OCI-LY1 (cell line): ENCODE measurements around the gene CBX8.
A peak's percentile ranks its signal among the peaks of the same experiment; 100 is the strongest.

ENCODE experiments used
- H2AFZ ChIP-seq: fragments of 200-600 bp; sonication (generic), shearing (Covaris generic); 2 replicates; pipeline ENCODE4 v1.6.0; 2014; ENCODE audit warnings: antibody characterized with exemption, mild to moderate bottlenecking, low read length
- H3F3A ChIP-seq: fragments of 200-600 bp; sonication (generic), shearing (Covaris generic); 2 replicates; pipeline ENCODE4 v1.6.0; 2014; ENCODE audit warnings: mild to moderate bottlenecking, antibody characterized with exemption, low read length, moderate library complexity; ENCODE audit not compliant: insufficient read depth
- H3K27ac ChIP-seq: fragments of 200-600 bp; sonication (generic); 2 replicates; pipeline ENCODE4 v1.5.1; 2014; ENCODE audit warnings: low read length, mixed run types, mild to moderate bottlenecking, low read depth; ENCODE audit not compliant: poor library complexity, severe bottlenecking
- H3K27me3 ChIP-seq: fragments of 200-600 bp; sonication (generic); 2 replicates; pipeline ENCODE4 v1.6.0; 2014; ENCODE audit warnings: antibody characterized with exemption, mild to moderate bottlenecking, low read length, moderate library complexity; ENCODE audit not compliant: insufficient read depth
- H3K36me3 ChIP-seq: fragments of 200-600 bp; sonication (generic); 2 replicates; pipeline ENCODE4 v1.6.1; 2014; ENCODE audit warnings: mild to moderate bottlenecking, antibody characterized with exemption, low read length, moderate library complexity, mixed read lengths; ENCODE audit not compliant: insufficient read depth
- H3K4me1 ChIP-seq: fragments of 200-600 bp; sonication (generic); 2 replicates; pipeline ENCODE4 v1.5.1; 2014; ENCODE audit warnings: mild to moderate bottlenecking, low read length, moderate library complexity; ENCODE audit not compliant: insufficient read depth, severe bottlenecking
- H3K4me2 ChIP-seq: fragments of 200-600 bp; sonication (generic), shearing (Covaris generic); 2 replicates; pipeline ENCODE4 v1.6.1; 2014; ENCODE audit warnings: low read length
- H3K4me3 ChIP-seq: fragments of 200-600 bp; sonication (generic); 2 replicates; pipeline ENCODE4 v1.5.1; 2014; ENCODE audit warnings: low read length, low read depth, mild to moderate bottlenecking, mixed read lengths; ENCODE audit not compliant: poor library complexity, severe bottlenecking
- H3K79me2 ChIP-seq: fragments of 200-600 bp; shearing (Covaris generic); 2 replicates; pipeline ENCODE4 v1.6.1; 2016; ENCODE audit warnings: mixed run types, low read length, mixed read lengths; ENCODE audit not compliant: insufficient read depth
- H3K9ac ChIP-seq: fragments of 200-600 bp; sonication (generic), shearing (Covaris generic); 2 replicates; pipeline ENCODE4 v1.6.1; 2014; ENCODE audit warnings: mild to moderate bottlenecking, low read length, mixed read lengths
- H3K9me2 ChIP-seq: fragments of 200-600 bp; sonication (generic), shearing (Covaris generic); 2 replicates; pipeline ENCODE4 v1.6.1; 2014; ENCODE audit warnings: low read depth, mild to moderate bottlenecking, low read length, mixed read lengths
- H3K9me3 ChIP-seq: fragments of 200-600 bp; shearing (Covaris generic); 2 replicates; pipeline ENCODE4 v1.6.1; 2014; ENCODE audit warnings: low read length, mixed read lengths
- H4K20me1 ChIP-seq: fragments of 200-600 bp; sonication (generic), shearing (Covaris generic); 2 replicates; pipeline ENCODE4 v1.6.0; 2016; ENCODE audit warnings: mild to moderate bottlenecking, low read length; ENCODE audit not compliant: insufficient read depth
- CTCF ChIP-seq: fragments of 200-600 bp; sonication (generic), shearing (Covaris generic); IDR thresholded peaks from 2 replicates; pipeline ENCODE4 v1.5.1; 2017; ENCODE audit warnings: mild to moderate bottlenecking, antibody characterized with exemption, low read length, moderate library complexity, mixed read lengths
- EZH2 ChIP-seq: fragments of 200-600 bp; sonication (generic), shearing (Covaris generic); IDR thresholded peaks from 2 replicates; pipeline ENCODE4 v1.8.0; 2017; ENCODE audit warnings: borderline replicate concordance, mixed run types, mild to moderate bottlenecking, antibody characterized with exemption, low read length, moderate library complexity, mixed read lengths

The CBX8 gene

GRCh38 chr17:79778504-79779083, 18.3 kb downstream of the CBX8 start:
- Histone ChIP-seq H3K4me3 (peak overlapping the region; percentile 81), H3F3A (peaks cover 5% of the 10 kb centered on the region; the same call in 1 of the 2 replicates), H3K9me2 (no peaks in the 10 kb centered on the region), H3K9ac (peak overlapping the region; percentile 95), H3K4me1 (peaks cover 20% of the 10 kb centered on the region), H3K79me2 (no peaks in the 10 kb centered on the region), H3K27me3 (no peaks in the 10 kb centered on the region), H4K20me1 (no peaks in the 10 kb centered on the region), H3K9me3 (no peaks in the 10 kb centered on the region), H3K4me2 (peak overlapping the region; percentile 87), H3K36me3 (peaks cover 13% of the 10 kb centered on the region; the same call in 1 of the 2 replicates), H2AFZ (no peak overlapping the region), H3K27ac (peak overlapping the region; percentile 1)
- TF ChIP-seq CTCF (no peak), EZH2 (no peak)

- Histone ChIP-seq H3K27me3 (0 out of 2 replicates have a peak, but pooled peaks cover 3% of the 10 kb centered on the region), H3K9me2 (no peaks in the 10 kb centered on the region), H3K9me3 (no peaks in the 10 kb centered on the region), H3K4me1 (peaks cover 20% of the 10 kb centered on the region), H3K4me2 (peak within 1 kb of the TSS; percentile 99), H3K27ac (peak within 1 kb of the TSS; percentile 1), H3K4me3 (peak within 1 kb of the TSS; percentile 81), H2AFZ (no peak within 1 kb of the TSS), H3K9ac (peak within 1 kb of the TSS; percentile 95), H4K20me1 (no peaks in the 10 kb centered on the region), H3K36me3 (peaks cover 11% of the 10 kb centered on the region; the same call in 1 of the 2 replicates), H3K79me2 (no peaks in the 10 kb centered on the region), H3F3A (peaks cover 5% of the 10 kb centered on the region; the same call in 1 of the 2 replicates)
- TF ChIP-seq EZH2 (no peak), CTCF (no peak)
These were observed 18.9 kb downstream of the CBX8 start, which contains the start of gene CBX2 for GRCh38 chr17:79777894-79778503. Gene CBX2 (plus strand): TSS chr17:79778148. CDS start chr17:79778236, 88 bp downstream.

GRCh38 chr17:79777120-79777893, 19.6 kb downstream of the CBX8 start:
- Histone ChIP-seq H3K4me2 (peak overlapping the region; percentile 99), H3F3A (peaks cover 5% of the 10 kb centered on the region; the same call in 1 of the 2 replicates), H3K4me3 (peak overlapping the region; percentile 70), H3K27me3 (0 out of 2 replicates have a peak, but pooled peaks cover 3% of the 10 kb centered on the region), H3K79me2 (no peaks in the 10 kb centered on the region), H3K9me2 (no peaks in the 10 kb centered on the region), H3K9me3 (no peaks in the 10 kb centered on the region), H3K27ac (no peak overlapping the region), H3K4me1 (peaks cover 20% of the 10 kb centered on the region), H3K36me3 (peaks cover 4% of the 10 kb centered on the region; the same call in 1 of the 2 replicates), H4K20me1 (no peaks in the 10 kb centered on the region), H2AFZ (no peak overlapping the region), H3K9ac (peak overlapping the region; percentile 69)
- TF ChIP-seq CTCF (peak; percentile 40), EZH2 (no peak)
